DMS 273 (cell line): ENCODE data around the gene NTM.

Experiments used
- DNase-seq: peaks from one replicate; lab custom pipeline; 2025; ENCODE audit not compliant: unreplicated experiment; lab: John Stamatoyannopoulos, UW

NTM gene

GRCh38 chr11:131683666-131684065 is 313.3 kb downstream of the NTM start:
- DNase-seq = no peak

DNA sequence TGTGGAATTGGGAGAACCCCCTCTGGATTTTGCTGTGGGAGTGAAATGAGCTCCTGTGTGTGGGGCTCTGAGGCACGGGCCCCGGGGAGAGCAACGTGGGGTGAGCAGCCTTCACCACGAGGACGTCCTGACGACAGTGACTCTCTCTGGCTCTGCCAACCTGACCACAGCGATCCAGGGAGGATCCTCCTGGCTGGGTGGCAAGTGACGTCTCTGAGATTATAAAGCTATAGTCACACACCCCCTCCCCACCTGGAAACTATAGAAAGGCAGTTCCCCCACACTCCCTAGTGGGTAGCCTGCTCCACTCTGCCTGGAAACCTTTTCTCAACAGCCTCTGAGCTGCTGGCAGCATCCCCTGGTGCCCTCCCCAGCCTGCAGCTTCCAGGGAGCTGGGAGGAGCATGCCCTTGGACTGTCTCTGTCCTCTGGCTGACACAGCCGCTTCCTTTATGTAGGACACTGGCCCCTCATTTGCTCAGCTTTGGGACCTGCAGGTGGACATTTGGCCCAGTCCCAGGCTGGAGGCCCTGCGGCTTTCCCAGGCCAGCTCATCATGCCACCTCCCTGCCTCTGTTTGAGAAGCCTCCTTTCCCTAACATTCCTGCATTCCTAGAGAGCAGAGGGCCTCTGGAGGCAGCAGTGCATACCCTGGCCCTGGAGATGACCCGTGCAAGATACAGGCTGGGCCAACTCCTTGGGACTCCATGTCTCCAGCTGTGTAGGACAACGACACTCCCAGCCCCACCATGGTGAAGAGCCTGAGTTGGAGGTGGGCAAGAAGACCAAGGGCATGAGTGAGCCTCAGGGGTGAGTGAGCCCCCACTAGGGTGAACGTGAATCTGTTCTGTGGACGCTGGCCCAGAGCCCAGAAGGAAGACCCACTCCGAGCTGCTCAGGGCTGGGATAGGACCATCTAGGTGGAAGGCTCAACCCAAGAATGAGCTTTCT is 314.0 kb downstream of the NTM start:
- DNase-seq = no peak

GRCh38 chr11:131685206-131685605 is 314.8 kb downstream of the NTM start:
- DNase-seq = no peak

DNA sequence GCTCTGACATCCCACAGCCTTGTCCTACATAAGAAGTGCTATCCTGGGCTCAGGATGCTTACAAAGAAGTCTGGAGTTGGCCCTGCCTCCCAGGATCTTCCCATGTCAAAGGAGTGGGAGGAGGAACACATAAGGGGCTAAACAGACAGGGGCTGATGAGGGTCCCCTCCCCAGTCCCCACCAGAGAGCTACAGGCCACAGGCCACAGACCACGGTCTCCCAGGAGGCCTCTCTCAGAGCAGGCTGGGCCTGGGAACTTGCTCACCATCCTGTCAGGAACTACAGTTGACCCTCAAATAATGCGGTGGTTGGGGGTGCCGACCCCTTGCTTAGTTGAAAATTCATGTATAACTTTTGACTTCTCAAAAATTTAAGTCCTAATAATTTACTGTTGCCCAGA is 315.5 kb downstream of the NTM start:
- DNase-seq = no peak

DNA sequence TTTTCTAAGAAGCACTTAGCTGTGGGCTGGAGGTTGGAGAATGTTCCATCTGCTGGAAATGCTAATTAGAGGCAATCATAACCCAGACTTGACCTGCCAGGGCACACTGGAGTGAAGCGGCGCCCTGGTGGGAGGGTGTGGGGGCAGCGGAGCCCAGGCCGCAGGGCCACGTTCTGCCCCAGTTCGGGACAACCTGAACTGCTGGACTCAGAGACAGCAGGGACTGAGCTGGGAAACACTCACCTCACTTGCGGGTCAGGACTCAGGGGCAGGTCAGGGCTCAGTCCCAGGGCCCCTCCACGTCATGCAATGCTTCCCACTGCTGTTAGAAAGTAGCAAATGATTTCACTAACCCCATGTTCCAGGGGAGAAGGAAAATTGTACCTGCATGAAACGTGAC is 316.4 kb downstream of the NTM start:
- DNase-seq = no peak

DNA sequence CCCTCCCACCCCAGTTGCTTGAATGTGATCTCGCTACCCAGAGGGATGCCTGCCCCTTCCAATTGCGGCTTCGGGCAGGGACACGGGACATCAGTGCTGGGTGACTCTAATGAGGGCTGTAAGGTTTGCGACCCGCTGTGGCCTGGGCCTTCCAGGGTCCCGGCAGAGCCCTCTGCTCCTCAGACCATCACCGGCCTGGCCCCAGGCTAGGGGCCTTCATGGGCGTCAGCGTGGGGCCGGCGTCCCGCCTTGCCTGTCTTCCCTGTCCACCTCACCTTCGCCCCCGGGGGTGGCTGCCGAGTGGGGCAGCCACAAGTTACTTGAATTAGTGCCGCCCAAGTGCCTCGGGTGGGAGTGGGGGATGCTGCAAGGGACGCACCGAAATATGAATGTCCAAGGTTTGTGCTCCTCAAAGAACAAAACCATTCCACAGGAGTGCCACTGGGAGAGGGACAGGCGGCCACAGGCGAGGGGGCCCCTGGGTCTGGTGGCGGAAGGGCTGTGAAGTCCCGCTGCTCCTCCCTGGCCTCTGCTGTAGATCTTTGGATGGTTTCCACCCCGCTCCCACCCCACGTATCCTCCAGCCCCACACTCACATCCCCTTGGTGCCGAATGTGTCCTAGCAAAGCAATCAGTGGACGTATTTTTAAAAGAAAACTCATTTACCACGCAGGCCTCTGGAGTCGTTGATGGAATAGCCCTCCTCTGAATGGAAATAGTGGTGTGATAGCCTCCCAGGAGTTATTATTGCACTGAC is 317.1 kb downstream of the NTM start:
- DNase-seq = no peak

DNA sequence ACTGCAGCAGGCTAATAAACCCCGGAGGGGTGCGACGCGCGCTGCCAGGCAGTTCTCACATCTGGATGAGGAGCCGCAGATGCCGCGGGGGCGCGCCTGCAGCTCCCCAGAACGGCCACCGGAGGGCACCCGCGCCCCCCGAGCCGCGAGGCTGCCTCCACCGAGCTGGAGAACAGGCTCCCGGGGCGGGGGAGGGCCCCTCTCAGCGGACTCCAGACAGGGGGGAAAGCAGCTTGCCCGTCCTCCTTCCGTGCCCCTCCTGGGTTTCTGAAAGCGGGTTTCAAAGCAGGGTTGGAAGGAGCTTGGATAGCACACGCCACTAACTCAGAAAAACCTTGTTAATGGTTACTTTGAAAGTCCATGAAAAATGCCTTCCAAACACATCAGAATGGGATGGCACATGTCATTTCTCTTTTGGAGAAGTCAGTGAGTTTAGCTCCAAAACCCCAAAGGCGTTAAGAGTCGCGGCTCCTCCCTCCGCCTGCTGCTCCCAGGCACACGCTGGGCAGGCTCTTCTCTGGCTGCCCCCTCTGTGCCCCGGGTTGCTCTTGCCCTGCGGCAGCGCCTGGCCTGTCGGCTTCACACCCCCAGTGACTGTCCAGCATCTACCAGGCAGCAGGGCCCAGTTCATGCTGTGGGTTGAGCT is 317.8 kb downstream of the NTM start:
- DNase-seq = peak; percentile 68

- no peak for DNase-seq
Measured at GRCh38 chr11:131689049-131689925, 318.9 kb downstream of the NTM start.

GRCh38 chr11:131690362-131690761 is 319.9 kb downstream of the NTM start:
- no peak for DNase-seq

DNA sequence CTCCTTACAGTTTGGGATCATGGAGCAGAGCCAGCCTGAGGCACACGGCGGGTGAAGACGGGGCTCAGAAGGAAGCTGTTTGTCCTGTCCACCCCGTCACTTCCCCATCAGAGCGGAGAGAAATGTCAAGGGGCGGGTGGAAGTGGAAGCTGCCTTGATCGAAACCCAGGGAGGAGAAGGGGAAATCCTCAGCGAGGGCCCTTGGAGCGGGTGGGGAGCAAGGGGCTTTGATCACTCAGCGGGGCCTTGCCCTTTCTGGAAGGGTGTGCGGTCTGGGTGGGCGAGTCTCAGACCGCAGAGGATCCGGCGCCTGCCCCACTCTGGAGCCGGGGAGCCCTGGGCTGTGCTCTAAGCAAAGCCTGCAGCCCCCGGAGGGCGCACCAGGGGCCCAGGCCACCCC is 320.4 kb downstream of the NTM start:
- no peak for DNase-seq

GRCh38 chr11:131691181-131692041 is 321.0 kb downstream of the NTM start:
- peak; percentile 59 for DNase-seq

- DNase-seq = no peak
Measured at GRCh38 chr11:131692151-131692550, 321.7 kb downstream of the NTM start.

DNA sequence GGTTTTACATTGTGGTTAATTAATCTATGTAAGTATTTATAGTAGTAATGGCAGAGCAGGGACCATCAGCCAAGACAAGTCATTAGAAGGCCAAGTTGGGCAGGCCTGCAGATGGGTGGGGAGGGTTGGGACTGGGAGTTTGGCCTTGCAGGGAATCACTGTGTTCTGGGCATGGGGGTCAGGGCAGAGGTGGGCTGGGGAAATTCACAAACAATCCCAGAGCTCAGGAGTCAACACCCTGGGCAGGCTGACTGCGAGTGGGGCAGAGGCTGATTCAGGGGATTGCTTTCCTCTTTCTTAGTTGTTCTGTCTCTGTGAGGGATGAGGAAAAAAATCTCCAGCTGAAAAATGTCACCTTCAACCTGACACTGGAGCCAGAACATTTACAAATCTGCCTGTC is 322.5 kb downstream of the NTM start:
- no peak for DNase-seq

DNA sequence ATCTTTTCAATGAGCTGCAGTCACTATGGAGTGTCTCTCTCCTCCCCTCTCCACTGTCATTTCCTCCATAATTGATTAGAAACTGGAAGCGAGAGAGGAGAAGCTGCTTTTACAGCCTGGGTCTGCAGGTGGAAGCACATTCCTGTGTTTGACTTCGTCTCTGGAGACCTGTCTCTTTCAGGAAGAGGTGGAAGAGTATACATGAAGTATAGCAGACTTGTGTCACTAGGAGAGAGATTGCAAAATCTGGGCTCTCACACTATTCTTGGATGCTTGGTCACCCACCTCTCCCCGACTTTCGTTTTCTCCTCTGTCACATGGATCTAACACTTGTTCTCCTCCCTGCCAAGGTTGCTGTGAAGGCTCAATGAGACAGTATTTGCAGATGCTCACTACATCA is 323.3 kb downstream of the NTM start:
- DNase-seq = no peak

- peak; percentile 80 for DNase-seq
Measured at GRCh38 chr11:131694526-131695424, 324.4 kb downstream of the NTM start.

GRCh38 chr11:131695889-131696429 is 325.5 kb downstream of the NTM start:
- no peak for DNase-seq

- DNase-seq = no peak
Measured at GRCh38 chr11:131696690-131697089, 326.3 kb downstream of the NTM start.

DNA sequence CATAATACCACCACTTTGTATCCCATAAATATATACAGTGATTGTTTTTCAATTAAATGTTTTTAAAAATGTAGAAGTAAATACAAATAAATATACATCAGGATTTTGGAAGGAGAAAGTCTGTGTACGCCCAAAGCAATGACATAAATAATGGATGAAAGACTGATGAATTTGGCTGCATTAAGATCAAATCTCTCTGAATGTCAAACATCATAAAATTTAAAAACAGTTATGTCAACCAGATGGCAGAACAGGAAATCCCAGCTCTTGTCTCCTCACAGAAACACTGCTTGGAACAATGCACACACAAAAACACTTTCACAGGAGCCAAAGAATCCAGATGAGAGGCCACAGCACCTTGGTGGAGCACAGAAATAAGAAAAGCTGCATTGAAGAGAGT is 332.9 kb downstream of the NTM start:
- DNase-seq = no peak
